ENCODE measurements around the gene ITPR3.

ITPR3 gene

GRCh38 chr6:33620856-33621710, at the start of gene ITPR3:
Gene ITPR3 (plus strand): TSS chr6:33621322. CDS start chr6:33621603, 281 bp downstream.
- DNase-seq (ENCODE audit: low spot score) = peak; percentile 66

GRCh38 chr6:33571637-33572316, 49.3 kb upstream of the ITPR3 start:
- no peak for DNase-seq (ENCODE audit: low spot score)

- DNase-seq (ENCODE audit: low spot score) = no peak
Measured at GRCh38 chr6:33575211-33575610, 45.9 kb upstream of the ITPR3 start.

- DNase-seq (ENCODE audit: low spot score) = no peak
Measured at GRCh38 chr6:33576668-33577067, 44.5 kb upstream of the ITPR3 start.

- DNase-seq (ENCODE audit: low spot score) = no peak
Measured at GRCh38 chr6:33577106-33577535, 44.0 kb upstream of the ITPR3 start.

GRCh38 chr6:33577718-33578117, 43.4 kb upstream of the ITPR3 start:
- DNase-seq (ENCODE audit: low spot score) = no peak

GRCh38 chr6:33578164-33578563, 43.0 kb upstream of the ITPR3 start:
- no peak for DNase-seq (ENCODE audit: low spot score)

GRCh38 chr6:33578588-33579011, 42.5 kb upstream of the ITPR3 start:
- no peak for DNase-seq (ENCODE audit: low spot score)

- DNase-seq (ENCODE audit: low spot score) = peak; percentile 92
Measured at GRCh38 chr6:33579828-33580714, 41.1 kb upstream of the ITPR3 start, which contains the start of gene BAK1. Gene BAK1 (minus strand): TSS chr6:33580276. CDS start chr6:33577604, 2,672 bp downstream.

- DNase-seq (ENCODE audit: low spot score) = no peak
Measured at GRCh38 chr6:33581186-33581585, 39.9 kb upstream of the ITPR3 start.

- no peak for DNase-seq (ENCODE audit: low spot score)
Measured at GRCh38 chr6:33583591-33584155, 37.4 kb upstream of the ITPR3 start.

- DNase-seq (ENCODE audit: low spot score) = no peak
Measured at GRCh38 chr6:33584700-33585402, 36.3 kb upstream of the ITPR3 start.

GRCh38 chr6:33585403-33586107, 35.6 kb upstream of the ITPR3 start:
- DNase-seq (ENCODE audit: low spot score) = peak; percentile 85

GRCh38 chr6:33586108-33586640, 34.9 kb upstream of the ITPR3 start:
- no peak for DNase-seq (ENCODE audit: low spot score)

GRCh38 chr6:33587529-33587928, 33.6 kb upstream of the ITPR3 start:
- no peak for DNase-seq (ENCODE audit: low spot score)

- no peak for DNase-seq (ENCODE audit: low spot score)
Measured at GRCh38 chr6:33588894-33589293, 32.2 kb upstream of the ITPR3 start.

GRCh38 chr6:33589392-33589730, 31.8 kb upstream of the ITPR3 start:
- no peak for DNase-seq (ENCODE audit: low spot score)

- DNase-seq (ENCODE audit: low spot score) = peak; percentile 76
Measured at GRCh38 chr6:33589731-33590530, 31.2 kb upstream of the ITPR3 start.

- no peak for DNase-seq (ENCODE audit: low spot score)
Measured at GRCh38 chr6:33590531-33591198, 30.5 kb upstream of the ITPR3 start.
